GM12873 (cell line): ENCODE data around the gene USP36.

Experiments
- CTCF ChIP-seq: IDR thresholded peaks from 2 replicates; pipeline ENCODE4 v1.5.1; 2012; ENCODE audit warnings: low read depth, mild to moderate bottlenecking, moderate library complexity, low read length, control low read depth; ENCODE audit not compliant: insufficient read depth; ENCODE audit errors: missing control alignments

USP36 gene

DNA sequence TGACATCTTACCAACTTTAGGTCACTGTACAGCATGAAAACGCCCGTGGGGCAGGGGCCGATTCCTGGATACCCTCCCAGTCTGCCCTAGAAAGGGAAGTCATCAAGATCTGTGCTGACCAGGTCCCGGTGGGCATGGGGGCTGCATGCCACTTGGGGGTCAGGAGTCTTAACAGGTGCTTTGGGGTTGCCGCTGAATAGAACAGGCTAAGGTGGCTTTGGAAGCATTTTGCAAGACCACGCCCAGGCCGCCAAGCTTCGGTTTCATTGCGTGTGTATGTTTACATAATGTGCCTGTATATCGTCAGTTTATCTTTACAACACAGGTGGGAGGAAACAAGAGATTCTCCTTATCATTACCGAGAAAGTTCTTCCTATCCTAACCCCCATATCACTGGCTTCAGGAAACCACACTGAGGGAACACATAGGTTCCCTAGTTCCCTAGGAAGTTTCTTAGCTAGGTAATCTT, 13.3 kb upstream of the USP36 start:
- TF ChIP-seq CTCF: no peak

GRCh38 chr17:78852709-78853121, 12.1 kb upstream of the USP36 start:
- TF ChIP-seq CTCF: no peak

- TF ChIP-seq CTCF: no peak
These were observed 8.4 kb upstream of the USP36 start for GRCh38 chr17:78849026-78849425.

GRCh38 chr17:78847052-78847451, 6.4 kb upstream of the USP36 start:
- no peak for TF ChIP-seq CTCF

GRCh38 chr17:78844301-78845005, 3.8 kb upstream of the USP36 start:
- no peak for TF ChIP-seq CTCF

DNA sequence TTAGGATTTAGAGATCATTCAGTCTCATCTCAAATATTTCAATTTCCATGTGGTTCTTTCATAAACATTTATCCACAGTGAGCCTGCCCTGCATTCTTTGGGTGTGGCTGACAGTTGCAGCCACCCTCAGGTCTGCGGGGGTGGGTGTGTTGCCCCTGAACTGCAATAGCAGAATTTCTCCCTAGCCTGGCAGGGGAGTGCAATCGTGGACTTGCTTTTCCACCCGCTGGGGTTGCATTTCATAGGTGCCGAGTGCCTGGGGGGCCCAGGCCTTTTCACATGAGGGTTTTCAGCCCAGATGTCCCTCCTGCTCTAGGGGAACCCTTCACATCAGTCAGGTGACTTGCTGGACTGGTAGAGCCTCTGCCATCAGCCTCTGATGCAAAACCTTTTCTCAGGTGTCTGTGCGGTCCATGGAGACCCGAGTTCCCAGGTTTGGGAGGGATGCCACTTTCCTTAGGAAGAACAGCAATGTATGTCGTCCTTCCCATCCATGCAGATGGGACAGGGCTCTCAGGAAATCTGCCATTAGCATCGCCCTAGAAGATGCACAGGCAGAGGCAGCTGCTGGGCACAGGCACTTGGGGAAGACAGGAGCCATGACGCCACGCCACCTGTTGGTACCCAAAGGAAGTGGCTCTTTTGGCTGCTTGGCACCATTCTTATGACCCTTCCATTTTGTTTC, 2.4 kb upstream of the USP36 start:
- TF ChIP-seq CTCF: peak; percentile 95

GRCh38 chr17:78840530-78840779, 159 bp downstream of the USP36 start:
- no peak for TF ChIP-seq CTCF
